GM18870 (cell line): ENCODE data around the gene CLASP1.
"Not testable (repeated sequence)": the region's sequence is repeated elsewhere in the genome, so short reads cannot be mapped to it uniquely, and the experiment has no call there.

ENCODE experiments used
- ATAC-seq: cut with Tn5 transposase; IDR thresholded peaks from one replicate; pipeline ENCODE4 v1.9.1; 2021; ENCODE audit warnings: moderate library complexity; ENCODE audit not compliant: unreplicated experiment

Gene CLASP1

GRCh38 chr2:121359170-121359569 lies 290.1 kb downstream of the CLASP1 start:
- ATAC-seq, result no peak

DNA sequence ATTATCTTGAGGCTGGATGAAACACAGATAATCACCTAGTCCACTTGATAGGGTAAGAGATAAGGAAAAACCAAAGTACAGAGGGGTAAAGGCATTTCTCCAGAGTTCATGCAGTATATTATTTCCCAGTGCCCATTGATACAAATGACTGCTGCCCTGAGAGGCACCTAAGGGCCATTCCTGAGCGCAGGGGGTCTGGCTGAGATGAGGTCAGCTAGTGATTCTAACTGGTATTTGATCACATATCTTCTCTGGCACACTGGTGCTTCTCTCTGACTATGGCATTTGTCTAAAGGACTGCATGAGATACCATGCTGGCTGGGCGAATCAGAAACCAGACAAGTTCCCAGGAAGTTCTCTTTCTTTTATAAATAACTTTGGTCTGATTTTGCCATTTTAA lies 291.0 kb downstream of the CLASP1 start:
- ATAC-seq, result no peak

DNA sequence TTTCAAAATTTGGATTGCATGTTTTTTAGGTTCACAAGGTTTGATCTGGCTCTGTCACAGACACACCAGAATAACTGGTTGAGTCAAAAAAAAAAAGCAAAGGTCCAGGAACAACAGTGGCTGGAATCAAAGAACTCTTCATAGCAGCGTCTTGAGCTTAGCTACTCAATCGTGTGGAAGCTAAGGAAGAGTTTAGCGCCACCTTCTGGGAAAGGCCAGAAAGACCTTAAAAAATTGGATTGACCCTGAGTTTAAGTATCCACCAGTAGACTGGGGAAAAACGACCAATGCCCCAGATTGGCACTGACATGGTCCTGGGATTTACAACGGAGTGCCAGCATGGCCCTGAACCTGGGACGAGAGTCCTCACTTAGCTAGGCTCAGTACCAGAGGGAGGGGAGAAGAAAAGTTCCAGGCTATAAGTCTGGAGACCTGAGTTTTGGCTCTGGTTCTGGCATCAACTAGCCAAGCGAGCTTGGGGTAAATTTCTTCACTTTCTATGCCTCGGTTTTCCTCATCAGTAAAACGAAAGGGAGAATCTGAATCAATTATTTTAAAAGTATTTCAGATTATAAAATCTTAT lies 293.1 kb downstream of the CLASP1 start:
- ATAC-seq, result no peak

- no peak for ATAC-seq
Observed at GRCh38 chr2:121355488-121355887, 293.8 kb downstream of the CLASP1 start.

- ATAC-seq, result no peak
Observed at GRCh38 chr2:121351521-121352318, 297.5 kb downstream of the CLASP1 start.

DNA sequence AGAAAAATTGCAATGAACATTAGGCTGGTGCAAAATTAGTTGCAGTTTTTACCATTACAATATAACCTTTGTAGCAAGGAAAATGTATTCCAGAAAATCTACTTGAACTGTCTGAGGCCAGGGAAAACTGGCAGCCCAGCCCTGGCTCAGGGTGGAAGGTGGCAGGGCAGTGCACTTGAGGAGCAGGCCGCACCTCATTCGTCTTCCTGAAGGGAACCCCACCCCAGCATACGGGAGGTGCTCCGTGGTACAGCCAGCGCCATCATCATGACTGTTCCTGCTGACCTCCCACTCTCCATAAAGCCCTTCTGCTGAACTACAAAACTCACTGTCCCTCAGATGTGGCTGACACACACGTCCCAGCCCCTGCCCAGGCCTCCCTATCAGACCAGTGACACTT lies 298.4 kb downstream of the CLASP1 start:
- ATAC-seq, result no peak

- no peak for ATAC-seq
Observed at GRCh38 chr2:121350402-121350775, 298.9 kb downstream of the CLASP1 start.

GRCh38 chr2:121349721-121350401 lies 299.4 kb downstream of the CLASP1 start:
- no peak for ATAC-seq

GRCh38 chr2:121348128-121348740 lies 301.0 kb downstream of the CLASP1 start:
- ATAC-seq, result no peak

- no peak for ATAC-seq
Observed at GRCh38 chr2:121346859-121347258, 302.4 kb downstream of the CLASP1 start.

DNA sequence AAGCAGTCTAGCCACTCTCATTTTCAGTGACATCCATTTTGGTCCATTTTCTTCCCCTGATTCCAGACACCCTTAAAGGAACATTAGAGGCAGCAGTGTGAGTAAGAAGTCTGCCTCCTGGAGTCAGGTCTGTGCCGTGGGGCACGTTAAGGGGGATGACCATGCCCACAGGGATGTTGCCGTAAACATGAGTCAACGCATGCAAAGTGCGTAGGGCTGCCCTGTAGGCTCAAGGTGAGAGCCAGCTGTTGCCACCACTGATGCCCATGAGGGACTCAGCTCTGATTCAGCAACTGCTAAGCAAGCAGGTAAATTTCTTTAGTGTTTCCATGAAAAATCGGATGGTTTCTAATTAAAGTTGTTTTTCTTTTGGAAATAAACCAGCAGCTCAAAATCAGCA lies 302.9 kb downstream of the CLASP1 start:
- ATAC-seq, result no peak

DNA sequence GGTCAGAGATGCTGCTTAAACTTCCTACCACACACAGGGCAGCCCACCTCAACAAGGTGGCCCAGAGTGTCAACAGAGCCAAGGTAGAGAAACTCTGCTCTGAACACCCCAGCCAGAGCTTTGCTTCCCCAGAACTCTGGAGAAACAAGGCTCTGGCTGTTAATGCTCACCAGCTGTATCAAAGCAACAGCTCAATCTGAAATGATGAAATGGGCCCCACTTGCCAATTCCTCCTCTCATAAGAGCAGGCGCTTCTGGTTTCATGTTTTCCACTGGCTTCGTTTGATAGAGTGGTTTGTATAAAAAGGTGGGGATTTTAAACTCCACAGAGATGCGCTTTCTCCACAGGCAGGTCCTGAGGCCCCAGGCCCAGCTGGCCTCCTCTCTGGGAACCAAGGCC lies 303.4 kb downstream of the CLASP1 start:
- ATAC-seq, result no peak

DNA sequence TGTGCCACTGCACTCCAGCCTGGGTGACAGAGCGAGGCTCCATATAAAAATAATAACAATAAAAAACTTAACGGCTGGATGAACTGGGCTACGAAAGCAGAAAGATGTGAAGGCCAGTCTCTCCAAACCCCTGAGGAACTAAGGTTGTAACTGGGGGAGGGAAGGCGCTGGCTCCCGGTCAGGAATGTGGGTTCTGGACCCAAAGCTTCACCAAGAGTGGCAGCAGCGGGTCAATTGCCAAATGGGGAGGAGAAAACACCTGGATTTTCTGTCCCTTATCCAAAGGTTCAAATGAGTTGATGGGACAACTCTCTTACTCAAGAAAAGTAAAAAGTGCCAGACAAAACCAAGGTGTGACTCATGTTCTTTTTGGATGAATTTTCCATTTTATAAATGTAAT lies 304.2 kb downstream of the CLASP1 start:
- ATAC-seq, result no peak

GRCh38 chr2:121343828-121344399 lies 305.3 kb downstream of the CLASP1 start:
- ATAC-seq, result not testable (repeated sequence)

- no peak for ATAC-seq
Observed at GRCh38 chr2:121343191-121343590, 306.1 kb downstream of the CLASP1 start.

DNA sequence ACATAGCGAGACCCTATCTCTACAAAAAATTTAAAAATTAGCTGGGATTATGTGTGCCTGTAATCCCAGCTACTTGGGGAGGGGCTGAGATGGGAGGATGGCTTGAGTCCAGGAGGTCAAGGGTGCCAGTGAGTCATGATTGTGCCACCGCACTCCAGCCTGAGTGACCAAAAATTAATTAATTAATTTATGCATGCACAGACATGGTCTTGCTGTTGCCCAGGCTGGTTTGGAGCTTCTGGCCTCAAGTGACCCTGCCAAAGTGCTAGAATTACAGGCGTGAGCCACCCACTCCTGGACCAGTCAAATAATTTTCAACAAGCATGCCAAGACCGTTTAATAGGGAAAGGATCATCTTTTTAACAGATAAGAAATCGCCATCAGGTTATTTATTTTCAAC lies 306.5 kb downstream of the CLASP1 start:
- no peak for ATAC-seq

DNA sequence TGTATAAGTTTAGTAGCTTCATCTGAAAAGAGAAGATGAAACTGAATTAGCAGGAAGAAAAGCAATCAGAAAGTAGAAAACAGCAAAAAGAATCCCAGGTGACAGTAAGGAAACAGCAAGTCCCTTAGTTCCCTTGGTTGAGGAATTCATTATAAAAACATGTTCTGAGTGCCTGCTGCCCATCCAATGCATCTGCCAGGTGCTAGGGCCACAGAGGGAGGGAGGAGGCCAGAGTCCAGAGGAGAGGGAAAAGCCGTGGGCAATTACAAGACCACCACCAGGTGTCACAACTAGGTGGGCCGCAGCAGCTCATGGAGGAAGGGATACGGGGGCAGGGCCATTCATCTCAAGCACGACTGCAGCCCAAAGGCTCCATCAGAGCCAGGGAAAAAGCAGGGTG lies 308.3 kb downstream of the CLASP1 start:
- no peak for ATAC-seq

GRCh38 chr2:121338281-121338680 lies 311.0 kb downstream of the CLASP1 start:
- ATAC-seq, result no peak

GRCh38 chr2:121336528-121337294 lies 312.6 kb downstream of the CLASP1 start:
- ATAC-seq, result no peak
